ENCODE data around the gene CCL21.

CCL21 gene

GRCh38 chr9:34665381-34666250 lies 44.3 kb downstream of the CCL21 start:
- DNase-seq: peak; percentile 94

- no peak for DNase-seq
Observed at GRCh38 chr9:34665067-34665380, 44.9 kb downstream of the CCL21 start.

- peak; percentile 73 for DNase-seq
Observed at GRCh38 chr9:34664281-34665066, 45.5 kb downstream of the CCL21 start.

GRCh38 chr9:34663303-34663605 lies 46.7 kb downstream of the CCL21 start:
- peak; percentile 64 for DNase-seq

- no peak for DNase-seq
Observed at GRCh38 chr9:34662526-34663302, 47.2 kb downstream of the CCL21 start, which contains the start of gene CCL27. Gene CCL27, minus strand, starts transcription at chr9:34662657. Its CDS starts 24 bp downstream, at chr9:34662633.

GRCh38 chr9:34659592-34660253 lies 50.2 kb downstream of the CCL21 start:
- DNase-seq: no peak
